Keratinocyte (primary cell): ENCODE results near the gene FMN2.

ENCODE experiments used
- CTCF ChIP-seq, 3 experiments: IDR thresholded peaks in 1 of 3; conservative IDR thresholded peaks in 1 of 3; optimal IDR thresholded peaks in 1 of 3; 2 replicates in 2 of 3; 3 replicates in 1 of 3; pipeline versions ENCODE3 to v1.5.1; 2011; ENCODE audit warnings: low read length in 3 of 3, mild to moderate bottlenecking in 3 of 3, moderate library complexity in 2 of 3, control low read depth in 1 of 3, inconsistent platforms in 1 of 3; ENCODE audit not compliant: insufficient read depth in 2 of 3; ENCODE audit errors: extremely low read depth in 1 of 3
- EZH2 ChIP-seq: IDR thresholded peaks from one replicate; pipeline ENCODE4 v1.6.1; 2012; ENCODE audit warnings: inconsistent platforms, mild to moderate bottlenecking, low read length, moderate library complexity

GRCh38 chr1:240244968-240245628 is 153.4 kb downstream of the FMN2 start:
- TF ChIP-seq EZH2 (no peak), CTCF (optimal IDR thresholded peaks at IDR 0.05 in 1 of 3, IDR thresholded peaks at IDR 0.05 in 1 of 3, conservative IDR thresholded peaks at IDR 0.05 in 1 of 3; ENCODE audit: extremely low read depth in 1 of 3, insufficient read depth in 2 of 3, low read length in 3 of 3) (no peak)
